ENCODE measurements around the gene ZBED3.
A peak's percentile ranks its signal among the peaks of the same experiment; 100 is the strongest.

Gene ZBED3

DNA sequence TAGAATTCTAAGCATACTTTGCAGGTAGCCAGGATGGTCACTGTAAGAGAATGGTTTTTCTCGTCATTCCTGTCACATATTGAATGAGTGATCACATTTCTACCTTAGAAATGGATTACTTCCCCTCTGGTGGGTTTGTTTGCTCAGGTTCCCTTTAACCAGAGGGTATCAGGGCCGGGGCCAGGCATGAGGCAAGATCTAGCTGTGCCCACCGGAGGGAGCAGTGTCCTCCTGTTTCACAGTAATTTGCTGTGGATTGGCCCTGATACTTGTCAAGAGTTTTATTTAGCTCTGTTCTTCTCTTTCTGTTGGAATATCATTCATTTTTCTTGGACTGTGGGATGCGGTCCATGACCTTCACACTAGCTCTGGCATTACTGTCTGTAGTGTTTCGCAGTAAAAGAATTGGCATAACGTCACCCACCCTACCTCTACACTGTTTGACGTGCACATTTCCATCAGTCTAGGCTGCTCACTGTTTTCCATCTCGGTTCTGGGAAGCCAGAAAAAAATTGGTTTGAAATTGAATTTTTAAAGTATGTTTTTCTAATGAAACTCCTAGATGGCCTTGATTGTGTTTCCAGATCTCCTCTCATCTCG lies 42.4 kb upstream of the ZBED3 start:
- Histone ChIP-seq H3F3A (ENCODE audit: insufficient read depth, low read length) (no peaks in the 10 kb centered on the region), H4K20me1 (ENCODE audit: insufficient read depth, low read length) (no peaks in the 10 kb centered on the region), H3K4me2 (ENCODE audit: low read depth, low read length) (no peak overlapping the region), H3K36me3 (replicated peaks; ENCODE audit: insufficient read depth, low read length) (no peaks in the 10 kb centered on the region), H3K79me2 (ENCODE audit: low read length) (no peaks in the 10 kb centered on the region), H3K27me3 (replicated peaks; ENCODE audit: insufficient read depth, low read length) (no peaks in the 10 kb centered on the region), H3K4me3 (ENCODE audit: low read length) (no peak overlapping the region), H3K4me1 (ENCODE audit: low read length) (no peaks in the 10 kb centered on the region), H3K9me3 (replicated peaks; ENCODE audit: insufficient read depth, low read length) (no peaks in the 10 kb centered on the region), H2AFZ (ENCODE audit: low read length) (no peak overlapping the region), H3K9me2 (replicated peaks; ENCODE audit: insufficient read depth, low read length) (no peaks in the 10 kb centered on the region), H3K9ac (ENCODE audit: low read length) (no peak overlapping the region), H3K27ac (ENCODE audit: low read length) (no peak overlapping the region)
- TF ChIP-seq EZH2phosphoT487 (IDR thresholded peaks at IDR 0.05; ENCODE audit: low read length) (no peak), EZH2 (optimal IDR thresholded peaks at IDR 0.05; ENCODE audit: low read depth, low read length) (no peak), CTCF (IDR thresholded peaks at IDR 0.05; ENCODE audit: low read length) (peak; percentile 38)
- no peak for DNase-seq

DNA sequence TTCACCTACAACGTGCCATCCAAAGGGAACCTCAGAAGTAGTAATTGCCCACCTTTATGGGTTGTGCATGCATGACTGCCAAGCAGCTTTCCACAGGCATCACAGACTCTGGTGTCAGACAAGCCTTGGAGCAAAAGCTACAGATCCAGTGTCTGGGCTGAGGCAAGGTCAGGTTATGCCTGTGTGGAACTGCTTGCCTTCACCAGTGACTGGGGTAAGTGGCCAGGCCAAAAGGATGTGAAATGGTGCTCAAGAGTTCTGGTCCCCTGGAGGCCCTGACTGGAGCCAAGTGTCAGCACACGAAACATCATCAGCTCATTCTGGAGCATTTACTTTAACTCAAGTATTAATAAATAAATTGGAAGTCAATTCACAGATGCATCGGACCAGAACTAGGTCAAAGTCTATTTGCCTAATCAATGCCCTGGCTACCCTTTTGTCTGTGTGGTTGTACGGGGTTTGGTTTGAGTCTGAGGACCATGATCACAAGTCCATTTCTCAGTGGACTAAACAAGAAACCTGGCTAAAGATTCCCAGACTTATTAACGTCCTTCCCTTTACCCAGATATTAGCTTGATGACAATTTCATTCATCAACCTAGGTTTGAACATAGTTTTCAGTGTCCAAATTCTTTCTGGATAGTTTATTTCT lies 41.5 kb upstream of the ZBED3 start:
- TF ChIP-seq EZH2 (optimal IDR thresholded peaks at IDR 0.05; ENCODE audit: low read depth, low read length) = no peak
- no peak for TF ChIP-seq CTCF (IDR thresholded peaks at IDR 0.05; ENCODE audit: low read length)
- TF ChIP-seq EZH2phosphoT487 (IDR thresholded peaks at IDR 0.05; ENCODE audit: low read length) = no peak
- Histone ChIP-seq H3K9me2 (replicated peaks; ENCODE audit: insufficient read depth, low read length) (no peaks in the 10 kb centered on the region), H3F3A (ENCODE audit: insufficient read depth, low read length) (no peaks in the 10 kb centered on the region), H3K4me2 (ENCODE audit: low read depth, low read length) (no peak overlapping the region), H3K9me3 (replicated peaks; ENCODE audit: insufficient read depth, low read length) (no peaks in the 10 kb centered on the region), H3K4me3 (ENCODE audit: low read length) (no peak overlapping the region), H3K9ac (ENCODE audit: low read length) (no peak overlapping the region), H3K36me3 (replicated peaks; ENCODE audit: insufficient read depth, low read length) (no peaks in the 10 kb centered on the region), H4K20me1 (ENCODE audit: insufficient read depth, low read length) (no peaks in the 10 kb centered on the region), H2AFZ (ENCODE audit: low read length) (no peak overlapping the region), H3K27ac (ENCODE audit: low read length) (no peak overlapping the region), H3K27me3 (replicated peaks; ENCODE audit: insufficient read depth, low read length) (no peaks in the 10 kb centered on the region), H3K4me1 (ENCODE audit: low read length) (no peaks in the 10 kb centered on the region), H3K79me2 (ENCODE audit: low read length) (no peaks in the 10 kb centered on the region)
- no peak for DNase-seq

DNA sequence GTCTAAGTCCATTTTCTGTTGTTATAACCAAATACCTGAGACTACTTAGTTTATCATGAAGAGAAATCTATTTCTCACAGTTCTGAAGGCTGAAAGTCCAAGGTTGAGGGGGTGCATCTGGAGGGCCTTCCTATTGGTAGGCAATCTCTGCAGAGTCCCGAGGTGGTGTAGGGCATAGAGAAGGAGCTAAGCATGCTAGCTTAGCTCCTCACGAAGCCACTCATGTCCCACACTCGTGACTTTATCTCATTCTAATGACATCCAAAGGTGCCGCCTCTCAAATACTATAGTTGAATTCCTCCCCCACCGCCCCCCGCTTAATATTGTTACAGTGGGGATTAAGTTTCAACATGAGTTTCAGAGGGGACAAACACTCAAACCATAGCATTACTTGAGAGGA lies 36.0 kb upstream of the ZBED3 start:
- Histone ChIP-seq H3K4me2 (ENCODE audit: low read depth, low read length) (no peak overlapping the region), H3K36me3 (replicated peaks; ENCODE audit: insufficient read depth, low read length) (no peaks in the 10 kb centered on the region), H3K4me1 (ENCODE audit: low read length) (no peaks in the 10 kb centered on the region), H3K27me3 (replicated peaks; ENCODE audit: insufficient read depth, low read length) (no peaks in the 10 kb centered on the region), H2AFZ (ENCODE audit: low read length) (no peak overlapping the region), H3F3A (ENCODE audit: insufficient read depth, low read length) (no peaks in the 10 kb centered on the region), H3K79me2 (ENCODE audit: low read length) (no peaks in the 10 kb centered on the region), H3K27ac (ENCODE audit: low read length) (no peak overlapping the region), H3K9ac (ENCODE audit: low read length) (no peak overlapping the region), H4K20me1 (ENCODE audit: insufficient read depth, low read length) (no peaks in the 10 kb centered on the region), H3K9me3 (replicated peaks; ENCODE audit: insufficient read depth, low read length) (no peaks in the 10 kb centered on the region), H3K9me2 (replicated peaks; ENCODE audit: insufficient read depth, low read length) (no peaks in the 10 kb centered on the region), H3K4me3 (ENCODE audit: low read length) (no peak overlapping the region)
- DNase-seq = no peak
- TF ChIP-seq EZH2phosphoT487 (IDR thresholded peaks at IDR 0.05; ENCODE audit: low read length) = no peak
- TF ChIP-seq EZH2 (optimal IDR thresholded peaks at IDR 0.05; ENCODE audit: low read depth, low read length) = no peak
- no peak for TF ChIP-seq CTCF (IDR thresholded peaks at IDR 0.05; ENCODE audit: low read length)
